A549 (cell line): ENCODE results near the gene ECM1. TPM values are rescaled to one million over a fixed set of nuclear protein-coding genes. Genes with fewer than 3 reads are reported as not detected.

Experiments
- ATAC-seq, 2 experiments: fragments of 200-7000 bp in 1 of 2; fragments of >200 bp in 1 of 2; cut with Nextera tagmentation in 1 of 2; cut with Tn5 transposase in 1 of 2; 3 replicates each; pipeline versions ENCODE4 v1.8.0 to v1.9.1; 2018 to 2020; ENCODE audit warnings: mild to moderate bottlenecking in 1 of 2, moderate library complexity in 1 of 2
- CTCF ChIA-PET: fragments of 300-600 bp; sonication (Branson Sonifier 250); formaldehyde crosslinking; extraction: SDS; loops from one replicate; lab custom pipeline; 2021; ENCODE audit warnings: antibody characterized with exemption, inconsistent platforms; lab: Yijun Ruan, JAX
- POLR2A ChIA-PET: fragments of 350-600 bp; formaldehyde crosslinking; extraction: SDS; loops from one replicate; lab custom pipeline; 2021; ENCODE audit warnings: antibody characterized with exemption, inconsistent platforms; lab: Yijun Ruan, JAX
- DNase-seq, 2 experiments: peaks; one replicate each; pipeline versions ENCODE4 v3.0.0 to v3.0.0-alpha.2; 2011 to 2016; ENCODE audit warnings: low read depth in 1 of 2, low spot score in 1 of 2
- FAIRE-seq: peaks from 2 replicates; lab custom pipeline; 2011; peaks lifted over from hg19 to GRCh38; lab: Jason Lieb, UNC
- H3K27ac ChIP-seq, 2 experiments: fragments of >200 bp; sonication (Bioruptor Twin); formaldehyde crosslinking; 3 replicates each; pipeline ENCODE4 v1.5.1; 2016 to 2017
- H3K4me1 ChIP-seq: fragments of >200 bp; sonication (Bioruptor Twin); formaldehyde crosslinking; 3 replicates; pipeline ENCODE4 v1.6.1; 2016
- H3K4me2 ChIP-seq: fragments of >200 bp; sonication (Bioruptor Twin); formaldehyde crosslinking; 3 replicates; pipeline ENCODE4 v1.6.1; 2016
- H3K4me3 ChIP-seq: fragments of >200 bp; sonication (Bioruptor Twin); formaldehyde crosslinking; 3 replicates; pipeline ENCODE4 v1.5.1; 2016
- H3K9me3 ChIP-seq: fragments of >200 bp; sonication (Bioruptor Twin); formaldehyde crosslinking; 3 replicates; pipeline ENCODE4 v1.6.1; 2016
- CBX2 ChIP-seq: fragments of 200-600 bp; sonication (generic); IDR thresholded peaks from 2 replicates; pipeline ENCODE4 v1.6.1; 2016; ENCODE audit warnings: low read depth, mild to moderate bottlenecking, borderline replicate concordance
- CHD2 ChIP-seq: fragments of 150-350 bp; IDR thresholded peaks from 2 replicates; pipeline ENCODE4 v1.6.1; 2014; ENCODE audit warnings: low read length; ENCODE audit not compliant: partially characterized antibody
- EHMT2 ChIP-seq: fragments of 200-600 bp; sonication (generic); IDR thresholded peaks from 2 replicates; pipeline ENCODE4 v1.6.1; 2016; ENCODE audit warnings: antibody characterized with exemption, low read depth, mild to moderate bottlenecking, moderate library complexity
- ESRRA ChIP-seq: fragments of 150-350 bp; IDR thresholded peaks from 2 replicates; pipeline ENCODE4 v1.6.1; 2014; ENCODE audit warnings: mild to moderate bottlenecking, low read length, borderline replicate concordance
- FOSB ChIP-seq: fragments of 250-450 bp; sonication (Bioruptor Pico); IDR thresholded peaks from 2 replicates; pipeline ENCODE4 v1.5.0; 2020; ENCODE audit warnings: mild to moderate bottlenecking, moderate library complexity
- FOSL2 ChIP-seq, 2 experiments: fragments of 450-650 bp in 1 of 2; fragments of >200 bp in 1 of 2; sonication (Bioruptor Twin) in 1 of 2; formaldehyde crosslinking; IDR thresholded peaks; 2 replicates each; pipeline versions ENCODE4 v1.5.0 to v1.6.1; 2016 to 2020; ENCODE audit warnings: mild to moderate bottlenecking in 1 of 2, moderate library complexity in 1 of 2
- GATA3 ChIP-seq: IDR thresholded peaks from 2 replicates; pipeline ENCODE4 v1.6.1; 2012; ENCODE audit warnings: borderline replicate concordance
- HDAC2 ChIP-seq: fragments of 200-600 bp; sonication (generic); IDR thresholded peaks from 2 replicates; pipeline ENCODE4 v1.6.1; 2016
- JUN ChIP-seq, 2 experiments: fragments of >200 bp; sonication (Bioruptor Twin); formaldehyde crosslinking; IDR thresholded peaks; 2 replicates in 1 of 2; 3 replicates in 1 of 2; pipeline ENCODE4 v1.6.1; 2016 to 2017
- KDM5A ChIP-seq: fragments of 200-600 bp; sonication (generic); IDR thresholded peaks from 2 replicates; pipeline ENCODE4 v1.6.1; 2016; ENCODE audit warnings: antibody characterized with exemption, mild to moderate bottlenecking
- MAFK ChIP-seq: fragments of 450-650 bp; IDR thresholded peaks from 2 replicates; pipeline ENCODE4 v1.6.1; 2014; ENCODE audit not compliant: partially characterized antibody
- MAZ ChIP-seq: fragments of 150-350 bp; IDR thresholded peaks from 2 replicates; pipeline ENCODE4 v1.6.1; 2014; ENCODE audit warnings: antibody characterized with exemption, low read depth, low read length, borderline replicate concordance
- NFE2L2 ChIP-seq: fragments of 150-350 bp; conservative IDR thresholded peaks from 2 replicates; pipeline ENCODE4 v1.6.1; 2014; ENCODE audit warnings: low read length
- PHF8 ChIP-seq: fragments of 200-600 bp; sonication (generic); IDR thresholded peaks from 2 replicates; pipeline ENCODE4 v1.6.1; 2016; ENCODE audit warnings: low read depth, mild to moderate bottlenecking, antibody characterized with exemption, moderate library complexity, borderline replicate concordance
- RARB ChIP-seq: fragments of 250-450 bp; sonication (Bioruptor Pico); IDR thresholded peaks from 2 replicates; pipeline ENCODE4 v1.8.0; 2021; ENCODE audit warnings: mild to moderate bottlenecking, moderate library complexity
- RCOR1 ChIP-seq: fragments of 150-350 bp; IDR thresholded peaks from 2 replicates; pipeline ENCODE4 v1.6.1; 2014; ENCODE audit warnings: antibody characterized with exemption, low read length, low read depth
- RFX5 ChIP-seq: fragments of 450-650 bp; IDR thresholded peaks from 2 replicates; pipeline ENCODE4 v1.7.1; 2014; ENCODE audit warnings: antibody characterized with exemption, mild to moderate bottlenecking, moderate library complexity
- SMC3 ChIP-seq: fragments of >200 bp; sonication (Bioruptor Twin); formaldehyde crosslinking; IDR thresholded peaks from 3 replicates; pipeline ENCODE4 v1.6.1; 2018; ENCODE audit warnings: inconsistent platforms
- TFCP2L1 ChIP-seq: fragments of 250-450 bp; sonication (Bioruptor Pico); IDR thresholded peaks from 2 replicates; pipeline ENCODE4 v1.5.0; 2021; ENCODE audit warnings: mild to moderate bottlenecking
- ZFP36 ChIP-seq: fragments of 450-650 bp; IDR thresholded peaks from 2 replicates; pipeline ENCODE4 v1.6.1; 2014; ENCODE audit warnings: borderline replicate concordance; ENCODE audit not compliant: partially characterized antibody
- ZSCAN20 ChIP-seq: fragments of 250-450 bp; sonication (Bioruptor Pico); IDR thresholded peaks from 2 replicates; pipeline ENCODE4 v1.8.0; 2022; ENCODE audit warnings: mild to moderate bottlenecking, moderate library complexity
- WGBS: methylation state at CpG from one replicate; pipeline ENCODE4 v1.1.6; 2017; ENCODE audit errors: missing lambda C conversion rate; 5-methylcytosine and 5-hydroxymethylcytosine counted together
- polyA plus RNA-seq, 4 experiments: library from polyadenylated mRNA; depleted of rRNA in 3 of 4; stranded (reverse); fragments of >200 nt; fragmentation: RNase III in 1 of 4; extraction: RNeasy Plus Mini Kit Qiagen cat#74134 plus additional on column Dnase treatment in 1 of 4; gene quantifications; 2 replicates in 3 of 4; 3 replicates in 1 of 4; pipeline ENCODE4 v1.2.3, GENCODE V29; 2011 to 2017
- TF ChIP-seq, protein P1 (sequence below): IDR thresholded peaks from 2 replicates; pipeline ENCODE4 v1.6.1; 2012; ENCODE audit warnings: low read depth, borderline replicate concordance
- TF ChIP-seq, protein P2 (sequence below): fragments of 450-650 bp; IDR thresholded peaks from 2 replicates; pipeline ENCODE4 v1.6.1; 2014; ENCODE audit warnings: antibody characterized with exemption
- TF ChIP-seq, protein P3 (sequence below): fragments of >200 bp; sonication (Bioruptor Twin); formaldehyde crosslinking; IDR thresholded peaks from 2 replicates; pipeline ENCODE4 v1.6.1; 2016
- TF ChIP-seq, protein P4 (sequence below): IDR thresholded peaks from 2 replicates; pipeline ENCODE4 v1.6.1; 2012

The ECM1 gene
- polyA plus RNA-seq, 2 of the 4 experiments (the other 2 are of a cell fraction): 0.88 to 1.0 TPM

DNA sequence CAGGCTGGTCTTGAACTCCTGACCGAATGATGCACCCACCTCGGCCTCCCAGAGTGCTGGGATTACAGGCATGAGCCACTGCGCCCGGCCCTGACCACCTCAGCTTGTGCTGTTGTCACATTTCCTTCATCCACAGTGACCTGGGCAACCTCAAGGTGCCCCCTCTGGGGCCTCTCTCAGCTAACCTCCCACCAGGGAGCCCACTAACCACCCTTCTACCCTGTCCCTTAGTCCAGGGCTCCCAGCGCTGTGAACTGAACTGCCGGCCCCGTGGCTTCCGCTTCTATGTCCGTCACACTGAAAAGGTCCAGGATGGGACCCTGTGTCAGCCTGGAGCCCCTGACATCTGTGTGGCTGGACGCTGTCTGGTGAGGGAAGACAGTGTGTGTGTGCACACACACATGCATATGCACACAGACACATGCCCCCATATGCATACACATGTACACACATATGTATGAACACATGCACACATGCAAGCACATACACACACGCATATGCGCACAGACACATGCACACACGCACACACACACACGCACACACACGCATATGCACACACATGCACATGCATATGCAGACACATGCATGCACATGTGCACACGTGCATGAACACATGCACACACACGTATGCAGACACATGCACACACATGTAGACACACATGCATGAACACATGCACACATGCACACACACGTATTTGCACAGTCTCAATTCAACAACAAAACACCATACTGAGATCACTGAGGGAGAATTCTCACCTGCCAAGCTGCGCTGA is 47.5 kb downstream of the ECM1 start:
- DNase-seq (no peak), FAIRE-seq (no peak), ATAC-seq (no peak)
- TF ChIP-seq CBX2 (no peak), GATA3 (no peak), FOSB (CRISPR knock-in tag) (no peak), JUN (IDR thresholded peaks at IDR 0.05) (no peak), RCOR1 (no peak), PHF8 (no peak), EHMT2 (no peak), RFX5 (no peak), MAZ (no peak), FOSL2 (IDR thresholded peaks at IDR 0.05) (no peak), FOSL2 (CRISPR knock-in tag; IDR thresholded peaks at IDR 0.05) (no peak), KDM5A (no peak), ZSCAN20 (no peak)
- TF ChIP-seq, protein P1, sequence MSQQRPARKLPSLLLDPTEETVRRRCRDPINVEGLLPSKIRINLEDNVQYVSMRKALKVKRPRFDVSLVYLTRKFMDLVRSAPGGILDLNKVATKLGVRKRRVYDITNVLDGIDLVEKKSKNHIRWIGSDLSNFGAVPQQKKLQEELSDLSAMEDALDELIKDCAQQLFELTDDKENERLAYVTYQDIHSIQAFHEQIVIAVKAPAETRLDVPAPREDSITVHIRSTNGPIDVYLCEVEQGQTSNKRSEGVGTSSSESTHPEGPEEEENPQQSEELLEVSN: no peak
- TF ChIP-seq, protein P2, sequence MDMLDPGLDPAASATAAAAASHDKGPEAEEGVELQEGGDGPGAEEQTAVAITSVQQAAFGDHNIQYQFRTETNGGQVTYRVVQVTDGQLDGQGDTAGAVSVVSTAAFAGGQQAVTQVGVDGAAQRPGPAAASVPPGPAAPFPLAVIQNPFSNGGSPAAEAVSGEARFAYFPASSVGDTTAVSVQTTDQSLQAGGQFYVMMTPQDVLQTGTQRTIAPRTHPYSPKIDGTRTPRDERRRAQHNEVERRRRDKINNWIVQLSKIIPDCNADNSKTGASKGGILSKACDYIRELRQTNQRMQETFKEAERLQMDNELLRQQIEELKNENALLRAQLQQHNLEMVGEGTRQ: no peak
- TF ChIP-seq, protein P3, sequence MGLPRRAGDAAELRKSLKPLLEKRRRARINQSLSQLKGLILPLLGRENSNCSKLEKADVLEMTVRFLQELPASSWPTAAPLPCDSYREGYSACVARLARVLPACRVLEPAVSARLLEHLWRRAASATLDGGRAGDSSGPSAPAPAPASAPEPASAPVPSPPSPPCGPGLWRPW: no peak
- Histone ChIP-seq H3K27ac (no peak overlapping the region), H3K4me3 (no peak overlapping the region), H3K9me3 (no peaks in the 10 kb centered on the region), H3K4me2 (no peak overlapping the region), H3K4me1 (peaks cover 24% of the 10 kb centered on the region)
- POLR2A ChIA-PET: no interaction called here
- CTCF ChIA-PET: interaction anchor here (0.6 kb wide), 1 partner anchor 23 kb away, joined by 3 read pairs; no protein-coding TSS in a partner anchor
- WGBS: 91% methylated on average over 19 of the region's 19 CpGs

DNA sequence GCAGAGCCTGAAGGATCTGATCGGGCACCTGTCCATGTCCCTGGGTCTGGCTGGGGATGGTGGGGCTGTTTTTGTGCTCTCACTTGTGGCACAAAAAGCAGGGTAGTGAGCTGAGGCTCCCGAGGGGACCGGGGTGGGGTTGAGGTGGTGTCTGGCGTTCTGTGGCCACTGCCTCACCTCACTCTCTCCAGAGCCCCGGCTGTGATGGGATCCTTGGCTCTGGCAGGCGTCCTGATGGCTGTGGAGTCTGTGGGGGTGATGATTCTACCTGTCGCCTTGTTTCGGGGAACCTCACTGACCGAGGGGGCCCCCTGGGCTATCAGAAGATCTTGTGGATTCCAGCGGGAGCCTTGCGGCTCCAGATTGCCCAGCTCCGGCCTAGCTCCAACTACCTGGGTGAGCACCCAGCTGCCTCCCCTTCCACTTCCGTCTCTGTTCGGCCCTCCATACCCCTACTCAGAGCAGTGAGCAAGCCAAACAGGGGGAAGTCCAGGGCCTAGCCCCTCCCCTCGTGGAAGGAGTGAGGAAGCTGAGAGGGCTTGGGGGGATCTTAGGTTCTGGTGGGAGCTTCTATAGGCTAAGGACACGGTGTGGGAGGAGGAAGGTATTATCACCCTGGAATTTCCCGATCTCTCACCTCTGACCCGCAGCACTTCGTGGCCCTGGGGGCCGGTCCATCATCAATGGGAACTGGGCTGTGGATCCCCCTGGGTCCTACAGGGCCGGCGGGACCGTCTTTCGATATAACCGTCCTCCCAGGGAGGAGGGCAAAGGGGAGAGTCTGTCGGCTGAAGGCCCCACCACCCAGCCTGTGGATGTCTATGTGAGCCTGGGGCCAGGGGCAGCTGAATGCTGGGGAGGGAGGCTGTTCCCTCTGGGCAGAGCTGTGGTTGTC is 48.3 kb downstream of the ECM1 start:
- Histone ChIP-seq H3K4me1 (peaks cover 28% of the 10 kb centered on the region), H3K4me2 (no peak overlapping the region), H3K9me3 (no peaks in the 10 kb centered on the region), H3K27ac (no peak overlapping the region), H3K4me3 (no peak overlapping the region)
- ChIA-PET CTCF (interaction anchor here (0.7 to 0.9 kb wide), 3 partner anchors 16 to 257 kb away, joined by 3 read pairs; no protein-coding TSS in a partner anchor), POLR2A (no interaction called here)
- no peak for TF ChIP-seq NFE2L2
- TF ChIP-seq, protein P4, sequence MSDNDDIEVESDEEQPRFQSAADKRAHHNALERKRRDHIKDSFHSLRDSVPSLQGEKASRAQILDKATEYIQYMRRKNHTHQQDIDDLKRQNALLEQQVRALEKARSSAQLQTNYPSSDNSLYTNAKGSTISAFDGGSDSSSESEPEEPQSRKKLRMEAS: no peak
- no peak for TF ChIP-seq GATA3
- TF ChIP-seq TFCP2L1 (CRISPR knock-in tag): no peak
- TF ChIP-seq, protein P3: no peak
- TF ChIP-seq HDAC2: no peak
- TF ChIP-seq EHMT2: no peak
- no peak for TF ChIP-seq ZFP36
- TF ChIP-seq MAFK: no peak
- TF ChIP-seq RARB (CRISPR knock-in tag): no peak
- TF ChIP-seq JUN (IDR thresholded peaks at IDR 0.05): no peak
- TF ChIP-seq CHD2: no peak
- no peak for TF ChIP-seq SMC3
- no peak for TF ChIP-seq ESRRA
- no peak for FAIRE-seq
- no peak for ATAC-seq
- 86% methylated on average over 25 of the region's 26 CpGs for WGBS
- no peak for DNase-seq
